TTC549 (cell line): ENCODE measurements around the gene CNN3.
"Not testable (repeated sequence)": the region's sequence is repeated elsewhere in the genome, so short reads cannot be mapped to it uniquely, and the experiment has no call there.

Experiments used
- FAIRE-seq: peaks from 2 replicates; lab custom pipeline; 2012; peaks lifted over from hg19 to GRCh38; lab: Jason Lieb, UNC

CNN3 gene

DNA sequence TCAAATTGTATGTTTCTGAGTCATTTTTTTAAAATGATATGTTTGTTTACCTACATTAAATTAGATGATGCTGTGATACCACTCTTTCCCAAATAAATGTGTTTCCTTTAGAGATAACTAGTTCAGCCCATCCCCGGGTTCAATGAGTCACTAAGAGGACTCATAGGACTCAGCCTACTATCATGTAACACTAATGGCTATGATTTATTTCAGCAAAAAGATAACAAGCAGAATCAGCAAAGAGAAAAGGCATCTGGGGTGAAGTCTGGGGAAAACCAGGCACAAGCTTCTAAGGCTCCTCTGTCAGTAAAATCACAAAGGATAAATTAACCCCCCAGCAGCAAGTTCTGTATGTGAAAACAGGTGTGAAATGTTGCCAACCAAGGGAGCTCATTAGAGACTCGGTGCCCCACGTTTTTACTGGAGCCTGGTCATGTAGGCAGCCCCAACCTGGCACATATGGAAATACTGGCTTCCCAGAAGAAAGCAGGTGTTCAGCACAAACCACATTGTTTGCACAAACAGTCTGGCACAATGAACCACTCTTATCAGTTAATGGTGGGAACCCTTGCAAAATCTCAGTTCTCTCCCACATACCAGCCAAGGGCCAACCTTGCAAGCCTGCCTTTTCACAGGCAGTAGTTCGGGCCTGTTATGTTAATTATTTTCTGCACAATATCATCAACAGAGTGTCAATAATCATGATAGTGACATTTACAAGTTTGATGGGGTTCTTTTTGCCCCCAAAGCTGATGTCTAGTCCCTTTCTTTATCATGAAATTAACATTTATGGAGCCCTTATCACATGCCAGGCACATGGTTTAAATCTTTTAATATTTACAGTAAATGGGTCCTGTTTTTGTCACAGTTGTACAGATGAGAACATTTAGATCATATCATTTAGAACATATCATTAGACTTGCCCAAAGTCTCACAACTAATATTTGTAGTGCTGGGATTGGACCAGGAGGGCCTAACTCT is 23.1 kb upstream of the CNN3 start:
- FAIRE-seq = no peak

DNA sequence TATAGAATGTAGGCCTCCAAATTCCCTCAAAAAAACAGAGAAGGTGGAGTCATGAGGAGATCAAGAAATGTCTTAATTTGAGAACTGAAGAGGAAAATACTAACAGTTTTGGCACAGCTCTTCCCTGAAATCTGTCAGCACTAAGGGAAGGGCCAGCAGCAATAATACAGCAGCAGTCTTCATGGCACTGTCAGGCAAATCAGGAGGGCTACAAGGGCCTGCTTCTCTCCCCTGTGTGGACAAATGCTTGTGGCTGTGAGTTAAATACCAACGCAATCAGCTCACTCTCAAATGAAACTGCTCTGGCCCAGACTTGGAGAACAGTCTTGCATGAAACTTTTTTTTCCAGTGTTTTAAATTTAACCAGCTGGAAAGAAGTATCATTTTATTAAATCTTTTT is 20.5 kb upstream of the CNN3 start:
- no peak for FAIRE-seq

DNA sequence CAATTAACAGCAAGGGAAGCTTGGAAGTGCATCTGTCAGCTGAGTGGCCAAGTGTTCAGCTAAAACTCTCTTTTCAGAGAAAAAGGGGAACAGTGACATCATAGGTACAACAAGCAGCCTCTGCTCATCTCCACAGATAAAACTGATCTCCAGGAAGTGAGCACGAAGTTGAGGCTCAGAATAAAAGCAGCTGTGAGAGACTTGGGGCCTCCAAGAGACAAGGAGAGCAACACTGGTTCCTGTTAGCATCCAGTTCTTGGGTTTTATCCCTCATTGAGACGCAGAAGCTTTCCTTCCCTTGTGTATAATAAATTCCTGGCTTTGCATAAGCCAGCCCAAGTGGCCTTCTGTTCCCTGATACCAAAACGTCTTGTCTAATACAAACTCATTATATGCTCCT is 20.0 kb upstream of the CNN3 start:
- no peak for FAIRE-seq

DNA sequence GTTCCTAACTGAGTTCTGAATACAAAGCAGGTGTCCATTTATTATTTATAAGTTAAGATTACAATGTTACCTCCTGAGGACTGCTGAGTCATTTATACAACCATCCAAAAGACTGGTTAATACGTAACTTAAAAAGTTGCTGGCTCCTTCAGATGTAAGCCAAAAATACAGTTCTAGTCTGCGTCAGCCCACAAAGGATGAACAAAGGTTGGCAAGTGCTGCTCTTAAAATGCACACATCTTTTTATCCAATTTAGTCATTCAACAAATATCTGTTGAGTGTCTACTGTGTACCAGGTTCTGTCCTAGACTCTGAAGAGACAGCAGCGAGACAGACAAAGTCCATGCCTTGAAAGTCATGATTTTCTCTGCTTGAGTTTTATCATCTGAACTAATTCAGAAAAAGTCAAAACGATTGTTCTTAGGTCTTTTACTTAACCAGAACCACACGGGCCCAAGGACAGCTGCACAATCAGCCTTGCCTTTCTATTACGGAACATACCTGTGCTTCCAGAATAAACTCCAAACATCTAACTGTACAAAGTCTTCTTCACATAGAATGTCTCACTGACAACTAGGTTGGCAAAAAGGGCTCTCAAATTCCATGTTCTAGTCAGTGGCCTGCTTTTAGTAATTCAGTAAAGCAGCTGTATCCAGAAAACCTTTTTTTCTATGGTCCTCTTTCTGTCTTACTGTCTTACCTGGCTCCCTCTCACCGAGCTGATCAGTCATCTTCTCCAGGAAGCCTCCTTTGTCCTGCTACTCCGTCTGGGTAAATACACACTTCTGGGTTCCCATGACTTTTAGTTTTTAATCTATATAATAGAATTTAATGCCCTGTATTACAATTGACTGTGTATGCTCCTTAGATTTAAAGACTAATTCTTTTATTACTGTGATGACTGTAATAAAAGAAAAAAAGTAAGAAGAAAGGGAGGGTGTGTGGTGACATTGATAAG is 15.5 kb upstream of the CNN3 start:
- no peak for FAIRE-seq

DNA sequence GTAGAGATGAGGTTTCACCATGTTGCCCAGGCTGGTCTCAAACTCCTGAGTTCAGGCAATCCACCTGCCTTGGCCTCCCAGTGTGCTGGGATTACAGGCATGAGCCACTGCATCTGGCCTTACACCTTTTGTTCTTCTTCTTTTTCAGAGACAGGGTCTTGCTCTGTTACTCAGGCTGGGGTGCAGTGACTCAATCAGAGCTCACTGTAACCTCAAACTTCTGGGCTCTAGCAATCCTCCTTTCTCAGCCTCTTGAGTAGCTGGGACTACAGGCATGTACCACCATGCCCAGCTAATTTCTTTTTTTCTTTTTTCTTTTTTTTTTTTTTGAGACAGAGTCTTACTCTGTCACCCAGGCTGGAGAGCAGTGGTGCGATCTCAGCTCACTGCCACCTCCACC is 14.6 kb upstream of the CNN3 start:
- not testable (repeated sequence) for FAIRE-seq

DNA sequence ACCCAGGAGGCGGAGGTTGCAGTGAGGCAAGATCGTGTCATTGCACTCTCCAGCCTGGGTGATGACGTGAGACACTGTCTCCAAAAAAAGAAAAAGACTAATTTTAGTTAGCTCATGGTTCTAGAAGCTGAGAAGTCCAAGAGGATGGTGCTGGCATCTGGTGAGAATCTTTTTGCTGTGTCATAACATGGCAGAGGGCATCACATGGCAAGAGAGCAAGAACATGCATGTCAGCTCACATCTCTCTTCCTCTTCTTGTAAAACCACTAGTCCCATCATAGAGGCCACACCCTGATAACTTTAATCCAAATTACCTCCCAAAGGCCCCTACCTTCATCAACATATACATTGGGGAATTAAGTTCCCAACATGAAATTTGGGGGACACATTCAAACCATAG is 13.8 kb upstream of the CNN3 start:
- no peak for FAIRE-seq

DNA sequence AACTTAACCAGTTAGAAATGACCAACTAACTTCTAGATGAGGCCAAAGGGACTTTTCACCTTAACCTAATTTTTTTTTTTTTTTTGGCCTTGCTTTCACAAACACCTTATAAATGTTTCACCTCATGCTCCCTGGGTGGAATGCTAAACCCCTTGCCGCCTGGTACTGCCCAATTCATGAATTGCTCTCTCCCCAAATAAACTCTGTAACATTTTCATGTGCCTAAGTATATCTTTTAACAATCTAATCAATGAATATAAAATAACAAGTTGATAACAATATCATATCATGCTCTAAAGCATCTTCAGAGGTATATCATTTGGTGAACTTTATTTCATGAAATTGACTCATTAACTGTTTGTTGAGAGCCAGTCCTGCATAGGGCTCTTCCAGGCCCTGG is 10.9 kb upstream of the CNN3 start:
- no peak for FAIRE-seq

DNA sequence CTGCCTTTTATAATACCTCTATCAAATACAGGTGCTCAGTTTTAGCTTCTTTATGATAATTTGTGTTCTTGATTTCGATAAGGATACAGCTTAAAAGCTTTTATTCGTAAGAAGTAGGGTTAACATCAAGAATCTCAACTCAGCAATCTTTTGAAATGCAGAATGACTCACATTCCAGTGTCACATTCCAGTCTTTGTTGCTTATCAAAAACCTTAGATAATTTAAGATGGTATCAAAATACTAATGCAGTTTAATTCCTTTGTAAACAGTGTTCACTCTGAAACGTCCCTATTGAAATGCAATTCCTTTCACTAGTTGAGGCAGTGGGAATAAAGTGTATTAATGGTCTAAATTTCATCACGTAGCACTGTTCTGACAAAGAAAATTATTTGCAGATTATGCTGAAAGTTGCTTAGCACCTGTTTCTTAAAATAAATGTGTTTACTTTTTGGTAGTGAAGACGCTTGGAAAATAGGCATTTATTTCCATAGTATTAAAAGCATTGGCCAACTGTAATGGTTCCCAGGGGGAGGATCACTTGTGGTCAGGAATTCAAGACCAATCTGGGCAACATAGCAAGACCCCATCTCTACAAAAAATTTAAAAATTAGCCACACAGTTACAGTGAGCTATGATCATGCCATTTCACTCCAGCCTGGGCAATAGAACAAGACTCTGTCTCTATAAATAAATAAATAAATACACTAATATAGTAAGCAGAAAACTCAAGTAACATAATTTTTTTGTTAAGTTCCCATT is 10.1 kb upstream of the CNN3 start:
- no peak for FAIRE-seq

DNA sequence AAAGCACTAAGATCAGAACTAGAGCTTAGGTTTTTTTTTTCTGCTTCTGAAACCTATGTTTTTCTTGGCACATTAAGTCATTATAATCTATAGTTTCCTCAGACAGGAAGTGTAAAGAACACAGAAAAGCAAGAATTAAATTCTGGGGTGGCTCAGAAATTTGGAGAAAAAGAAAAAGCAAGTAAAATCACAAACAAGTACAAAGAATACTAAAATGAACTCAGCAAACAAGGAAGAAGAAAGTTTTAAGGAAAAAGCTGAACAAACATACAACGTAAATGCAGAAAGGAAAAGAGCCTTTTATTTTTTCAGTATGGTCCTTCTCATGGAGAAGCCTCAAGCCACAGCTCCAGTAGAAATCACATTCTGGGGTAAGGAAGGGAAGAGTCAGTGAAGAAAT is 8.6 kb upstream of the CNN3 start:
- FAIRE-seq = no peak

DNA sequence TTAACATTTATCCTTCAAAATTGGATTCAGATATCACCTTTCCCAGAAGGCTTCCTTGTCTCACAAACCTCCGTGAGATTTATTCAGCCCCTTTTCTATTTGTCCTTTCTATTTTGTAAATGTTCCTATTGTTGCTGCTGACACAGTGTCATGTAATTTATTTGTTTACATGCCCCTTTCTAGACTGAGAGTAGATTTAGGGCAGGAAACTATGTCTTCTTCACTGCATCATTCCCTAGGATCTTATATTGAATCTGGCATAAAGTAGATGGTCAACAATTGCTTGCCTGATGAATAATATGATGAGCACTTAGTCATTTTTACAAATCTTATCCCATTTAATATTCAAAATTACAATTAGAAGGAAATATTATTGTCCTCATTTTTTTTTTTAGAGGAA is 8.1 kb upstream of the CNN3 start:
- FAIRE-seq = no peak

DNA sequence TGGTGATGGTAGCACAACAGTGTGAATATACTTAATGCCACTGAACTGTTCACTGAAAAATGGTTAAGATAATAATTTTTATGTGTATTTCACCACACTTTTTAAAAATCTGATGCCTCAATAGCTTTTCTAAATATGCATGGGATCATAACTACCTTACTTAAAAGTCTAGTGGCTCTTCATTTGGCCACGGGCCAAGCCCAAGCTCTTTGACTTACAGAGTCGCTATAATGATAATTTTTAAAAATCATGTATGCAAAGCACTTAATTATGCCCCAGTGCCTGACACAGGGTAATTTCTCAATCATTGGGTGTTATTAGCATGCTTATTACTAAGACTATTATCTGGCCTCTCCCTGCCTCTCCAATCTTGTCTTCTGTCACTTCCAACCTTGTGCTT is 7.6 kb upstream of the CNN3 start:
- FAIRE-seq = no peak

DNA sequence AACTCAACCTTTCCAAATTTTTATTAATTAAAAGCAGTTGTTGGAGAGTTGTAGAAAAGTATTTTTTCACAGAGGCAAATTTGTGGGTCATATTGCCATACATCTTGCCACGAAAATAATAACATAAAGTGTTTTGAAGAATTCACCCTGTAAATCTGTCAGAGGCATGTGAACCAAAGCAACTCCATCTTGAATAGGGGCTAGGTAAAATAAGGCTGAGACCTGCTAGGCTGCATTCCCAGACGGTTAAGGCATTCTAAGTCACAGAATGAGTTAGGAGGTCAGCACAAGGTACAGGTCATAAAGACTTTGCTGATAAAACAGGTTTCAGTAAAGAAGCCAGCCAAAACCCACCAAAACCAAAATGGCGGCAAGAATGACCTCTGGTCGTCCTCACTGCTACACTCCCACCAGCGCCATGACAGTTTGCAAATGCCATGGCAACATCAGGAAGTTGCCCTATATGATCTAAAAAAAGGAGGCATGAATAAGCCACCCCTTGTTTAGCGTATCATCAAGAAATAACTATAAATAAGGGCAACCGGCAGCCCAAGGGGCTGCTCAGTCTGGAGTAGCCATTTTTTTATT is 4.4 kb upstream of the CNN3 start:
- FAIRE-seq = no peak

DNA sequence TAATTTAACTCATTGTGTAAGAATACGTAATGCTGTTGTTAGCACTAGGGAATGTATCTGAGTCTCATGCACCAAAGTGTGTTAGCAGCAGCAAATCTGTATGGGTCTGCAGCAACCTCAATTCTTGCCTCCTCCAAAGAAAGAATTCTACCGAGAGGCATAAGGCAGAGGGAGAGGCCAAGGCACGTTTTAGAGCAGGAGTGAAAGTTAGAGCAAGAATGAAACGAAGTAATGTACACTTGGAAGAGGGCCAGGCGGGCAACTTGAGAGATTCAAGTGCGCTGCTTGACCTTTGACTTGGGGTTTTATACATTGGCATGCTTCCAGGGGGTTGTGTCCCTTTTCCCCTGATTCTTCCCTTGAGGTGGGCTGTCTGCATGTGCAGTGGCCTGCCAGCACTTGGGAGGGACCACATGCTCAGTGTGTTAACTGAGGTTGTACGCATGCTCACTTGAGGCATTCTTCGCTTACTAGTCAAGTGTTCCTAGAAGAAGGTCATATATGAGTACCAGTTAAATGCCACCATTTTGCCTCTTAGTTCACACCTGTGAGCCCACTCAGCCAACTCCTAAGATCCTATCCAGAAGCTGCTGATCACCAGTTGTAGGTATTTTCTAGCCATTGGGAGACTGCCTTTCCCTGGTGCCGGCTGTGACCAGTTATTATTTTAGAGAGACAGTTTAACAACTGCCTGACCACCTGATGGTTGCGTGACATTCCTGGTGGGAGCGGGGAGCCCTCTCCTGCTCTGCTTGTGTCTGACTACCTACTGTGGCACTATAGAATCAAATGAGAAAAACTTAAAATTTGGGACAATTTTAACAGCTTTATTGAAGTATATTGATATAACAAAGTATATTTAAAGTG is 2.7 kb upstream of the CNN3 start:
- FAIRE-seq = no peak

DNA sequence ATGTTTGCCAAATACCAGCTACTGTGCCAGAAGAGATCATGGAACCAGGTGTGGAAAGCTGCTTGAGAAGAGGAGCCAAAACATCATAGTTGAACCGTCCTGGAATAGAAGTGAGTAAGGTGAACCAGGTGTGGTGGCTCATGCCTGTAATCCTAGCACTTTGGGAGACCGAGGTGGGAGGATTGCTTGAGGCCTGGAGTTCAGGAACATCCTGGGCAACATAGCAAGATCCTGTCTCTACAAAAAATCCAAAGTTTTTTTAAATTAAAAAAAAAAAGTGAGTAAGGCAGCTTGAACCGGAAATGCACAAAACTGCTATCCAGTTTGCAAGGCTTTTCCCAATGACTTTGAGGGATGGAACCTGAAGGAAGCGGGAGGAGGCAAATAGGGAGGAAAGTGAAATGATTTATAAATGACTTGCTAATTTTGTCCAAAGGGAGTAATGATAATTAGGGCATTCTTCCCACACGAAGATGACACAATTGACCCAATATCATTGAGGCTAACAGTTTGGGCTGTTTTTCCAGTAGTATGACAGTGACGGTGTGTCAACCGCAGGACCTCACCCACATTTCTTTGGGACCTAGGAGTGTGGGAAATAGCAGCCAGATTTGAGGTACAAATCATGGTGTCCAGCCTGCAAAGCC is 1.5 kb upstream of the CNN3 start:
- FAIRE-seq = no peak

DNA sequence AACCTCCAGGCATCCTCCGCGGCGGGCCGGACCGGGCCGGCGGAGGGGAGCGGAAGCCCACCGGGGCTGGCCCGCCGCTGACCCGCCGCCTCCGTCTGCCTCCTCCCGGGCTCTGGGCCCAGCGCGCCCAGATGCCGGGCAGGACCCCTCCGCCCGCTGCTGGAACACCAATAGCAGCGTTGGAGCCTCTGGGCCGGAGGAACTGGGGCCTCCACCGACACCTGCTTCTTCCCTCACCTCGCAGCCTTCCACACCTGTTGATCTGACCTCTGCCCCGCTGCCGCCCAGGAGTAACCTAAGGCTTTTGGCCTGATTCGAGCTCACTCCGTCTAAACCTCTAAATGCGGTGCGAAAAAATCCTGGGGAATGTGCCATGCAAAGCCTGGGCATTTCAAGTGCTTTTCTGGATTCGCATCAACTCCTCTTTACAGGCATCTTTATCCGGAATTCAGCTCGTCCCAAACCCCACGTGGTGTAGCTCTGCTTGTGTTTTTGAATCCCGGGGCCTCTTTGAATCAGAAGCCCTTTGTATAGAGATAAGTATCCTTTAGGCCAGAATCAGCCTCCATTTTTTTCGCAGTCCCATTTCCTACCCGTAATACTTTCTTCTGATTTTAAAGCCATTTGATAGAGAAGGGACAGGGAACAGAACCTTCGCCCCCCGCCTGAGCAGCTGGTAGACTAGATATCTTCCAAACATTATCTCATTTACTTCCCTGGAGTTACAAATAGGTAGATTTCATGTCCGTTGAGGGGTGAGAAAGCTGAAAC is 680 bp upstream of the CNN3 start:
- no peak for FAIRE-seq

DNA sequence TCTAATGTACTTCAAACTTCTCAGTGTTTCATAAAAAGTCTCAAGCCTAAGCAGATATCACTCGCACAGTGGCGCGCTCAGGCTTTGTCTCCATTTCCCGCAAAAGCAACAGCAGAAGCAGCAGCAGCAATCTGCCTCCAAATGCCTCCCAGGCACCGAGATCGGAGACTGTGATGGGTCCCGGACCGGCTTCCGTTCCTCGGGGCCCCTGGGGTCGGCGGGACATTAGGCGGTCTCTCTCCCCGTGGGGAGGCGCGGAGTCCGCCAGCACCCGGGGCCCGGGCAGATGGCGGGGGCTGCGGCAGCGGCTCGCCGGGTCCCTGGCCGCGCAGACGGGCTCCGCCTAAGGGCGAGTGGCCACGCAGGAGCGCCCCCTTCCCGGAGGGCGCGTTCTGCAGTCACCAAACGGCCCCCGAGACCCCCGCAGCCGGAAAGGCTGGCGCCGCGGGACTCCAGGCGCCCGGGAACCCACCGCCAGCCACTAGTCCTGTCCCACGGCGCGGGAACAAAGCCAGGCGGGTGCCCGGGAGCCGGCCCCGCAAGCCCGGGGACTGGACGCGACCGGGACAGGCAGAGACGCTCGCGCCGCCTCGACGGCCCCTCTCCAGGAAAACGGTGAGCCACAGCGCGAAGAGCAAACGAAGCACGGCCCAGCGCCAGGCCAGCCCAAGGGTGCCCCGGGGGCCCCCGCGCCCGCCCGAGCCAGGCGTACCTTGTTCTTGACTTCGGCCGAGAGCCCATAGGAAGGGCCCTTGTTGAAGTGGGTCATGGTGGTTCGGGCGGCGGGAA is 590 bp downstream of the CNN3 start:
- no peak for FAIRE-seq

DNA sequence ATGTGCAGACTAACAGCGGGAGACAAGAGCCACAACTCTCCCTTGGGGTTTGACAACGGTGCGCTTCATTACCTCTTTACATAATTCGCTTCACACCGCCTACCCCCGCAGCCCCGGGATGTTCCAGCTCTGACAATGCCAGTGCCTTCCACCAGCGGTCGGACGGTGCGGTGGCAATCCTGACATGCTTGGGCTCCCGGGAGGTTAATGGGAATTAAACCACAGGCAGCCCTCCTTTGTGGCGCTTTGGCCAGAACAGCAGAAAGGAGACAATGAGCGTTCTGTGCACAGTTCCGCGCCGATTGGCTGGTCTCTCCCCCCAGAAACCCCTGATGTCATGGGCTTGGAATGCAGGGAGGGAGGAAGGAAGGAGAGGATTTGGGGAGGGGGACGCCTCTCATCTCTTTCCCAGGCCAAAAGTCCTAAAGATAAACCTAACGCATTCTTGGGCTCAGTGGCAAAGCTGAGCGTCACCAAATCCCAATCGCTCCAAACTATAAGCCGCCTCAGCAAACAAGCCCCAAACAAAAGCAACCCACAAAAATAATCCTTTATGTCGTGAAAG is 1.3 kb downstream of the CNN3 start:
- no peak for FAIRE-seq

DNA sequence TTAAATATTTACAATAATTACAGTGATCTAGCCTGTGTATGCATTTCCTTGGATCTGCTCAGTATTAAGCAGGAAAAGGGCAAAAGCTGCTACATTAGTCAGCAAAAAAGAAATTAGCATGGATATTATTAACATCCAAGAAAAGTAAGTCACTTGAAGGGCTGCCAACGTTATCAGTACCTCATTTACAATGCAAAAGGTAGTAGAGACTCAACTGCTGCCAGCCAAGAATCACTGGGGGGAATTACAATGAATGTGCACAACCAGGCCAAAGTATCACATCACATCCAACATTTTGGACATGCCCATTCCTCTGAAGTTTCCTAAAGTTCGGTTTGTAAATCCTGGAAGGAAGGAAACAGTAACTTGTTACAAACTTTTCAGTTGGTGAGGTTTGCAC is 1.9 kb downstream of the CNN3 start:
- FAIRE-seq = no peak
